ENCODE results near the gene GPR157.

Gene GPR157

GRCh38 chr1:9078015-9078751 lies 50.7 kb downstream of the GPR157 start:
- H3K9me3 ChIP-seq (ENCODE audit: insufficient read depth, low read depth, low read length), result no peaks in the 10 kb centered on the region
- H2AFZ ChIP-seq (ENCODE audit: low read length), result no peak overlapping the region
- H3K4me2 ChIP-seq (ENCODE audit: low read depth, low read length, poor library complexity, severe bottlenecking), result no peak overlapping the region
- no peaks in the 10 kb centered on the region for H3K9me2 ChIP-seq (replicated peaks; ENCODE audit: low read depth, low read length)
- TF ChIP-seq CTCF (conservative IDR thresholded peaks at IDR 0.05; ENCODE audit: low read length), result no peak
- TF ChIP-seq EZH2phosphoT487 (IDR thresholded peaks at IDR 0.05; ENCODE audit: borderline replicate concordance), result no peak
- no peak overlapping the region for H3K9ac ChIP-seq (ENCODE audit: low read depth, low read length, poor library complexity, severe bottlenecking)
- H3K4me1 ChIP-seq (ENCODE audit: insufficient read depth, low read length, poor library complexity, severe bottlenecking), result peaks cover 17% of the 10 kb centered on the region
- no peak overlapping the region for H3K4me3 ChIP-seq (ENCODE audit: low read length, poor library complexity, severe bottlenecking)
- no peaks in the 10 kb centered on the region for H4K20me1 ChIP-seq (ENCODE audit: insufficient read depth, low read length, poor library complexity, severe bottlenecking)
- H3K79me2 ChIP-seq (ENCODE audit: insufficient read depth, low read length), result no peaks in the 10 kb centered on the region
- no peaks in the 10 kb centered on the region for H3F3A ChIP-seq (ENCODE audit: low read depth)
- no peaks in the 10 kb centered on the region for H3K27me3 ChIP-seq (ENCODE audit: insufficient read depth, low read length, poor library complexity, severe bottlenecking)
- no peaks in the 10 kb centered on the region for H3K36me3 ChIP-seq (ENCODE audit: insufficient read depth, low read length)

GRCh38 chr1:9075022-9075421 lies 53.9 kb downstream of the GPR157 start:
- peak overlapping the region; percentile 74 for H3K4me2 ChIP-seq (ENCODE audit: low read depth, low read length, poor library complexity, severe bottlenecking)

GRCh38 chr1:9073143-9073542 lies 55.8 kb downstream of the GPR157 start:
- H3K36me3 ChIP-seq (ENCODE audit: insufficient read depth, low read length), result no peaks in the 10 kb centered on the region
- H3K9me3 ChIP-seq (ENCODE audit: insufficient read depth, low read depth, low read length), result no peaks in the 10 kb centered on the region
- no peak overlapping the region for H2AFZ ChIP-seq (ENCODE audit: low read length)
- no peaks in the 10 kb centered on the region for H3K79me2 ChIP-seq (ENCODE audit: insufficient read depth, low read length)
- H3K4me3 ChIP-seq (ENCODE audit: low read length, poor library complexity, severe bottlenecking), result no peak overlapping the region
- peaks cover 19% of the 10 kb centered on the region for H3K4me1 ChIP-seq (ENCODE audit: insufficient read depth, low read length, poor library complexity, severe bottlenecking)
- TF ChIP-seq CTCF (conservative IDR thresholded peaks at IDR 0.05; ENCODE audit: low read length) (no peak), EZH2phosphoT487 (IDR thresholded peaks at IDR 0.05; ENCODE audit: borderline replicate concordance) (no peak)
- no peaks in the 10 kb centered on the region for H4K20me1 ChIP-seq (ENCODE audit: insufficient read depth, low read length, poor library complexity, severe bottlenecking)
- no peaks in the 10 kb centered on the region for H3F3A ChIP-seq (ENCODE audit: low read depth)
- no peak overlapping the region for H3K9ac ChIP-seq (ENCODE audit: low read depth, low read length, poor library complexity, severe bottlenecking)
- H3K27me3 ChIP-seq (ENCODE audit: insufficient read depth, low read length, poor library complexity, severe bottlenecking), result no peaks in the 10 kb centered on the region
- H3K4me2 ChIP-seq (ENCODE audit: low read depth, low read length, poor library complexity, severe bottlenecking), result no peak overlapping the region
- no peaks in the 10 kb centered on the region for H3K9me2 ChIP-seq (replicated peaks; ENCODE audit: low read depth, low read length)

More at GRCh38 chr1:9075022-9075421, 53.9 kb downstream of the GPR157 start:
- TF ChIP-seq CTCF (conservative IDR thresholded peaks at IDR 0.05; ENCODE audit: low read length), result no peak
- no peak for TF ChIP-seq EZH2phosphoT487 (IDR thresholded peaks at IDR 0.05; ENCODE audit: borderline replicate concordance)
- Histone ChIP-seq H3K4me1 (ENCODE audit: insufficient read depth, low read length, poor library complexity, severe bottlenecking) (peaks cover 17% of the 10 kb centered on the region), H3K4me3 (ENCODE audit: low read length, poor library complexity, severe bottlenecking) (peak overlapping the region; percentile 34), H3K9me2 (replicated peaks; ENCODE audit: low read depth, low read length) (no peaks in the 10 kb centered on the region), H4K20me1 (ENCODE audit: insufficient read depth, low read length, poor library complexity, severe bottlenecking) (no peaks in the 10 kb centered on the region), H3F3A (ENCODE audit: low read depth) (no peaks in the 10 kb centered on the region), H3K79me2 (ENCODE audit: insufficient read depth, low read length) (no peaks in the 10 kb centered on the region), H3K36me3 (ENCODE audit: insufficient read depth, low read length) (no peaks in the 10 kb centered on the region), H3K27me3 (ENCODE audit: insufficient read depth, low read length, poor library complexity, severe bottlenecking) (no peaks in the 10 kb centered on the region), H3K9me3 (ENCODE audit: insufficient read depth, low read depth, low read length) (no peaks in the 10 kb centered on the region), H3K9ac (ENCODE audit: low read depth, low read length, poor library complexity, severe bottlenecking) (peak overlapping the region; percentile 29), H2AFZ (ENCODE audit: low read length) (peak overlapping the region; percentile 71; the same call in 1 of the 2 replicates)

All from Loucy (cell line).